ENCODE measurements around the gene SNX1.
"Not testable (repeated sequence)": the region's sequence is repeated elsewhere in the genome, so short reads cannot be mapped to it uniquely, and the experiment has no call there.

Gene SNX1

GRCh38 chr15:64051407-64052259 is 44.1 kb upstream of the SNX1 start:
- Histone ChIP-seq H3K4me3 (ENCODE audit: low read depth, low read length) (no peak overlapping the region), H3K9me3 (no peaks in the 10 kb centered on the region), H3K36me3 (no peaks in the 10 kb centered on the region), H3K4me1 (no peaks in the 10 kb centered on the region; the same call in 1 of the 2 replicates), H3K27me3 (no peaks in the 10 kb centered on the region)
- TF ChIP-seq CTCF (IDR thresholded peaks at IDR 0.05; ENCODE audit: low read depth, low read length): no peak
- no peak for DNase-seq

GRCh38 chr15:64052925-64053491 is 42.8 kb upstream of the SNX1 start:
- H3K4me1 ChIP-seq: no peaks in the 10 kb centered on the region
- no peaks in the 10 kb centered on the region for H3K9me3 ChIP-seq
- no peaks in the 10 kb centered on the region for H3K36me3 ChIP-seq
- H3K4me3 ChIP-seq (ENCODE audit: low read depth, low read length): no peak overlapping the region
- no peaks in the 10 kb centered on the region for H3K27me3 ChIP-seq
- DNase-seq: no peak
- TF ChIP-seq CTCF (IDR thresholded peaks at IDR 0.05; ENCODE audit: low read depth, low read length): no peak

- not testable (repeated sequence) for DNase-seq; H3K36me3 ChIP-seq; H3K4me1 ChIP-seq; H3K9me3 ChIP-seq; H3K4me3 ChIP-seq (ENCODE audit: low read depth, low read length); H3K27me3 ChIP-seq
Measured at GRCh38 chr15:64053674-64054073, 42.1 kb upstream of the SNX1 start.

- no peaks in the 10 kb centered on the region for H3K4me1 ChIP-seq
- H3K27me3 ChIP-seq: no peaks in the 10 kb centered on the region
- H3K9me3 ChIP-seq: no peaks in the 10 kb centered on the region
- H3K4me3 ChIP-seq (ENCODE audit: low read depth, low read length): no peak overlapping the region
- no peaks in the 10 kb centered on the region for H3K36me3 ChIP-seq
- DNase-seq: no peak
- no peak for TF ChIP-seq CTCF (IDR thresholded peaks at IDR 0.05; ENCODE audit: low read depth, low read length)
Measured at GRCh38 chr15:64058279-64058678, 37.5 kb upstream of the SNX1 start.

- H3K9me3 ChIP-seq; H3K27me3 ChIP-seq; H3K36me3 ChIP-seq; DNase-seq; H3K4me1 ChIP-seq; H3K4me3 ChIP-seq (ENCODE audit: low read depth, low read length): not testable (repeated sequence)
Measured at GRCh38 chr15:64059104-64059503, 36.7 kb upstream of the SNX1 start.

GRCh38 chr15:64060716-64061115 is 35.1 kb upstream of the SNX1 start:
- no peaks in the 10 kb centered on the region for H3K9me3 ChIP-seq
- H3K4me3 ChIP-seq (ENCODE audit: low read depth, low read length): no peak overlapping the region
- TF ChIP-seq CTCF (IDR thresholded peaks at IDR 0.05; ENCODE audit: low read depth, low read length): no peak
- no peak for DNase-seq
- H3K27me3 ChIP-seq: no peaks in the 10 kb centered on the region
- H3K36me3 ChIP-seq: no peaks in the 10 kb centered on the region
- no peaks in the 10 kb centered on the region for H3K4me1 ChIP-seq

- H3K9me3 ChIP-seq: no peaks in the 10 kb centered on the region
- no peak for TF ChIP-seq CTCF (IDR thresholded peaks at IDR 0.05; ENCODE audit: low read depth, low read length)
- no peak overlapping the region for H3K4me3 ChIP-seq (ENCODE audit: low read depth, low read length)
- peaks cover 10% of the 10 kb centered on the region; the same call in 1 of the 2 replicates for H3K36me3 ChIP-seq
- DNase-seq: no peak
- peaks cover 8% of the 10 kb centered on the region; the same call in 1 of the 2 replicates for H3K4me1 ChIP-seq
- H3K27me3 ChIP-seq: no peaks in the 10 kb centered on the region
Measured at GRCh38 chr15:64066451-64066850, 29.3 kb upstream of the SNX1 start.
